ENCODE results near the gene ISG15.
"Not testable (repeated sequence)": the region's sequence is repeated elsewhere in the genome, so short reads cannot be mapped to it uniquely, and the experiment has no call there.

ISG15 gene

GRCh38 chr1:995665-996633 lies 17.3 kb upstream of the ISG15 start:
- no peak for DNase-seq

- DNase-seq = peak; percentile 41
These were observed 16.2 kb upstream of the ISG15 start for GRCh38 chr1:996851-997712.

- no peak for DNase-seq
These were observed 15.6 kb upstream of the ISG15 start for GRCh38 chr1:997713-997992.

GRCh38 chr1:997993-998744 lies 15.1 kb upstream of the ISG15 start:
- no peak for DNase-seq

- no peak for DNase-seq
These were observed 14.6 kb upstream of the ISG15 start for GRCh38 chr1:998745-998994.

DNA sequence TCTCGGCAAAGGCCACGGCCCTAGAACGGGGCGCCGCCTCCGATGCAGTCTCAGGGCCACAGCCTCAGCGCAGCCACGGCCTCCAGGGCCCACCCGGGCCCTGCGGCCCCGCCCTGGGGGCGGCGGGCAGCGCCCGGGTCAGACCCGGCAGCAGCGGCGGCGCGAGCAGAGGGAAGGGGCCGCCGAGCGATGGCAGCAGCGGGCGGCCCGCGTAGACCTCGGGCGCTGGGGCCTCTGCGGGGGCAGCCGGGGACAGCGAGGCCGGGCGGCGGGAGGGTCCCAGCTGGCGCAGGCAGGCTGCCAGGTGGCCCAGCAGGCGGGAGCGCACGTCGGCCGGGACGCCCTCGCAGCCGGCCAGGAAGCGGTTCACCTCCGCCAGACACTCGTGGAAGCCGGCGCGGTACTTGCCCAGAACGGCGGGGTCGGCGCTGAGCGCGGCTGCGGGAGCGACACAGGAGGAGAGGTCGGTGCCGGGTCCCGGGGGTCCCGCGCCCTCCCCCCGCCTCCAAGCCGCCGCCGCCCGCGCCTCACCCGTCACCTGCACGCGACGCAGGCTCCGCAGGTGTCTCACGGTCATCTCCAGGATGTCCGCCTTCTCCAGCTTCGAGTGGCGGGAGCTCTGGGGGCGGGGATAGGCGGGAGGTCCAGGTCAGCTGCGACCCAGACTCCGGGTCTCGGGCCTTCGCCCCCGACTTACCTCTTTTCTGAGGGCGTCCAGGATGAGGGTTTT lies 14.1 kb upstream of the ISG15 start:
- no peak for DNase-seq

GRCh38 chr1:999725-1000356 lies 13.5 kb upstream of the ISG15 start, which contains the start of gene HES4:
Gene HES4 (minus strand): TSS chr1:1000097. CDS start chr1:999973, 124 bp downstream.
- DNase-seq = peak; percentile 93

DNA sequence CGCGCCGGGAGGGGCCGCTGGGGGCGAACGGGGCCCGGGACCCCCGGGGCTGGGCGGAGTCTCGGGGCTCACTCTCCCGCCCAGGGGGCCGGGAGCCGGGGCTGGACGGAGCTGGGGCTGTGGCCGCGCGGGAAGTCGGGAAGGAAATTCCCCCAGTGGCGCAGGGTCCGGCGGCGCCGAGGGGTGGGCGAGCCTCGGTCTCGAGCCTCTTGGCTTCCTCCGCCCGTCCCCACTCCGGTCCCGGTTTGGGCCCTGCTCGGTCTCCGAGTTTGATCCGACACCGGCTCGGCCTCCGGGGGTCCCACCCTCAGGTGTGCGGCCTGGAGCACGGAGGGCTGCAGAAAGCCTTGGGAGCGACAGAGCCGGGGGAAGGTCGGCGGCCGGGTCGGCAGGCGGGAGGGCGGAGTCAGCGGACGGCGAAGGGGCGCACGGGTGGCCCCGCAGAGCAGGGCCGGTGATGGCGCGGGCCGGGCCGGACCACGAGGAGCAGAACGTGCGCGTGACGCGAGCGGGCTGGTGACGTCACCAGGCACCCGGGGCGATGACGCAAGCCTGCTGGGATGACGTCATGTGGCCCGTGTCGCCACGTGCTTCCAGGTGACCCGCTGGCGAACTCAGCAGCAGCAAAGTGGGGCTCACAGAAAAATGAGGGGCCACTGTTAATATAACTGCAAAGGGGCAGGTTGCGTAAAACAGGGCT lies 12.8 kb upstream of the ISG15 start:
- DNase-seq = peak; percentile 93

DNA sequence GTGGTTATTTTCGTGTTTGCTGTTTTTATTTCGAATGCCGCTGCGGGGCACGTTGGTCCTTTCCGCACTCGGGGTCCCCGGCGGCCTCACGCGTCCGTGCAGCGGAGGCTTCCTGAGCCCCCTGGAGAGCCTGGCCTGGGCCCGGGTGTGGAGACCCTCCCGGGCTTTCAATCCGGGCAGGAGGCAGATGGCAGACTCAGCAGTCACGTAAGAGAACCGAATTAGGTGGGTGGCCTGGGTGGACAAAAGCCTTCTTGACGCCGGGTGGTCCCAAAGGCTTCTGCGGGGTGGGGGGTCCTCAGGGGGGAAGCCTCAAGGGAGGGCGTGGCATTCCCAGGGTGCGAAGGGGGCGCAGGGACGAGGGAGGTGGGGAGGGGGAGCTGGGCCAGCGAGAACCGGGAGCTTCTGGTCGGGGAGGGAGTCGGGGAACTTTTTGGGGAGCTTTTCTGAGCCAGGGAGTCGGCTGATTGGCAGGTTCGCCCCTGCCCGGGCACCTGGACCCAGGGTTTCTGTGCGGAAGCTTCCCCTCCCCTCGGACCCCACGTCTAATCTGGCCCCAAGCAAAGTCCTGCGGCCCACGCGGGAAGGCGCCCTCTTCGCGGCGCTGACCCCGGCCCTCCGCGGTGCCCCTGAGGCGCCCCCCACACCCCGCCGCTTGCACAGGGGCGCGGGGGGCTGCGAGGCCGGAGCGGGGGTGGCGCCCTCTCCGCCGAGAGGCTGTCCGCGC lies 12.1 kb upstream of the ISG15 start:
- DNase-seq = no peak

- peak; percentile 40 for DNase-seq
These were observed 9.5 kb upstream of the ISG15 start for GRCh38 chr1:1003618-1004419.

- no peak for DNase-seq
These were observed 8.9 kb upstream of the ISG15 start for GRCh38 chr1:1004420-1004779.

GRCh38 chr1:1004780-1005697 lies 8.3 kb upstream of the ISG15 start:
- DNase-seq = peak; percentile 60

DNA sequence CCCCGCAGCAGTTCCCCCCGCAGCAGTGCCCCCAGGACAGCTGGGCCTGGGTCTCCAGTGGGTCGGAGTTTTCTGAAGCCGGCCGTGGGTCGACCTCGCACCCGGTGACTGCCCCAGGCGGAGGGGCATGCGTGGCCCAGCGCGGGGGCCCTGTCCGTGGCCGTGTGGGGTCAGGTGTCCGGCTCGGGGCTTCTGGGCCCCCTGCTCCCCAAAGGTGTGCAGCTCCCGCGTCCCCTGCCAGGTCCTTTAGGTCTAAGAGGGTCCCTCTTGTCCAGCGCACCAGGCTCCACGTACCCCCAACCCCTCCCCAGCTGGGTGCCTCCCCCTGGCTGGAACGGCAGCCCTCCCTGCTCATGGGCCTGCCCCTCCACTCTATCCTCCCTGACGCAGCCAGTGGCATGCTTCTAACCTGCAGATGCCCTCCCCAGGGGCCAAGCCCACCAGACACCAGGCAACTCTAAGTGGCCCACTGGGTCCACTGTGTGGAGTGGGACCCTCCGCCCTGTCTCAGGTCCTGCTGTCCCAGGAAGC lies 7.5 kb upstream of the ISG15 start:
- no peak for DNase-seq

DNA sequence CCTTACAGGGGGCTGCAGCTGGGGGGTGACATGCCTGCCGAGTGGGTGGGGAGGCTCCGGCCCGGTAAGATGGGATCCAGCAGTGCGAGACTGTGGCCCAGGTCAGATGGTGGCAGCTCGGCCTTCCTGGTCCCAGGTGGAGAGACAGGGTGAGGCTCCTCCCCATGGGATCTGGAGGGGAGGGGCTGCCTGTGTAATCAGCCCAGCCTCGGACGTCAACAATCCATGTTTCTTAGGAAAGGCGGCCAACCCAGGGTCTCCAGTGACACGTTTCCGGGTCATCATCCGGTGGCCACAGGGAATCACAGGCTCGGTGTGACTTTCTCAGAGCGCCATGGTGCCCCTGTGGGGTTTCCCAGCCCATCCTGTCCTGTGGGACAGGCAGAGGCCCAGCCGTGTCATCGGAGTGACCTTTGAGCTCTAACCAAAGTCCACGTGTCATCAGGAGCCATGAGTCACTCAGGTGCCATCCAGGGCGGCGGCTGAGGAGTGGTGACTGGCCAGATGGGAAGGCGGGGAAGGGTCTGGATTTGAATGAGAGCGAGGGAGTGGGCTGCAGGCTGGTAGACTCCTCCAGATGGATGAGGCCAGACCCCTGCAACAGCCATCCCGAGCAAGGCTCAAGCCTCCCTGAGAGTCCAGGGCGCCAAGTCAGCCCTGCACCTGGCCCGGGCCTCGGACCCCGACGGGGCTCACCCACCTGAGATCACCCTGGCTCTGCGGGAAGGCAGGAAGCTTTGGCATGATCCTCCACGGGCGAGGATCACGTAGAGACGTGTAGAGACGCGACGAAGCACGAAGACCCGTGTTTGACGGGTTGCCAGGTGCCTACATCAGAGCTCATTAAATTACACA lies 6.8 kb upstream of the ISG15 start:
- DNase-seq = no peak

DNA sequence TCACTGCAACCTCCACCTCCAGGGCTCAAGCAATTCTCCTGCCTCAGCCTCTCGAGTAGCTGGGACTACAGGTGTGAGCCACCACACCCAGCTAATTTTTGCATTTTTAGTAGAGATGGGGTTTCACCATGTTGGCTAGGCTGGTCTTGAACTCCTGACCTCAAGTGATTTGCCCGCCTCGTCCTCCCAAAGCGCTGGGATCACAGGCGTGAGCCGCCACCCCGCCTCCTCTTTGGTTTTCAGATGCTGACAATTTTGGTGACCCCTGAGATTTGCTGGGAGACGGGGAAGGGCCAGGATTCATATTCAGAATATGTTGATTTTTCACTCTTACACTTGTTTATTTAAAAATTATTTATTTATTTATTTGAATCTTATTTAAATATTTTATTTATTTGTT lies 3.2 kb upstream of the ISG15 start:
- DNase-seq = not testable (repeated sequence)

DNA sequence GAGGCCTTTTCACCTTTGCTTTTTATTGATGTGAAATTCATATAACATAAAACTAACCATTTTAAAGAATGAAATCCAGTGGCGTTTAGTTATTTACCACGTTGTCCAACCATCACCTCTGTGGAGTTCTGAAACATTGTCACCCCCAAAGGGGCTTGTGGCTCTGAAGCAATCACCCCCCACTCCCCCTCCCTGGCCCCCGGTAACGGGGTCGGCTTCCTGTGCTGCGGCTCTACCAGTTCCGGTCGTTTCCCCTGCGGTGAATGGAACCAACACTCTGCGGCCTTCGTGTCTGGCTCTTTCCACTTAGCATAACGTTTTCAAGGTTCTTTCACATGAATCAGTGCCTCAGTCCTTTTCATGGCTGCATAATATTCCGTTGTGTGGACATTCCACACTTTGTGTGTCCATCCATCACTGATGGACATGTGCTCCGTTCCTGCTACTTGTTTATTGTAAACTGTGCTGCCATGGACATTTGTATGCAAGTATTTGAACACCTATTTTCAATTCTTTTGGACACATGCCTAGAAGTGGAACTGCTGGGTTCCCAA lies 1.8 kb upstream of the ISG15 start:
- no peak for DNase-seq

GRCh38 chr1:1012736-1013104 lies 577 bp upstream of the ISG15 start:
- DNase-seq = not testable (repeated sequence)

All from right forelimb (tissue), 1 donor.